Fibroblast of skin of abdomen (primary cell): ENCODE results near the gene XIAP. TPM values are rescaled to one million over a fixed set of nuclear protein-coding genes. Genes with fewer than 3 reads are reported as not detected.
"Not testable (repeated sequence)": the region's sequence is repeated elsewhere in the genome, so short reads cannot be mapped to it uniquely, and the experiment has no call there.

Experiments
- DNase-seq: peaks from one replicate; pipeline ENCODE4 v3.0.0-alpha.2; 2013
- polyA plus RNA-seq, 2 experiments: library from polyadenylated mRNA; unstranded; fragments of 120-200 nt; gene quantifications; one replicate each; pipeline ENCODE4 v1.2.1, GENCODE V29; 2013; ENCODE audit not compliant: insufficient read length in 2 of 2

The XIAP gene
- polyA plus RNA-seq (2013, experiment 1 of 2; ENCODE audit: insufficient read length): 24.1 TPM
- polyA plus RNA-seq (2013, experiment 2 of 2; ENCODE audit: insufficient read length): 22.3 TPM

DNA sequence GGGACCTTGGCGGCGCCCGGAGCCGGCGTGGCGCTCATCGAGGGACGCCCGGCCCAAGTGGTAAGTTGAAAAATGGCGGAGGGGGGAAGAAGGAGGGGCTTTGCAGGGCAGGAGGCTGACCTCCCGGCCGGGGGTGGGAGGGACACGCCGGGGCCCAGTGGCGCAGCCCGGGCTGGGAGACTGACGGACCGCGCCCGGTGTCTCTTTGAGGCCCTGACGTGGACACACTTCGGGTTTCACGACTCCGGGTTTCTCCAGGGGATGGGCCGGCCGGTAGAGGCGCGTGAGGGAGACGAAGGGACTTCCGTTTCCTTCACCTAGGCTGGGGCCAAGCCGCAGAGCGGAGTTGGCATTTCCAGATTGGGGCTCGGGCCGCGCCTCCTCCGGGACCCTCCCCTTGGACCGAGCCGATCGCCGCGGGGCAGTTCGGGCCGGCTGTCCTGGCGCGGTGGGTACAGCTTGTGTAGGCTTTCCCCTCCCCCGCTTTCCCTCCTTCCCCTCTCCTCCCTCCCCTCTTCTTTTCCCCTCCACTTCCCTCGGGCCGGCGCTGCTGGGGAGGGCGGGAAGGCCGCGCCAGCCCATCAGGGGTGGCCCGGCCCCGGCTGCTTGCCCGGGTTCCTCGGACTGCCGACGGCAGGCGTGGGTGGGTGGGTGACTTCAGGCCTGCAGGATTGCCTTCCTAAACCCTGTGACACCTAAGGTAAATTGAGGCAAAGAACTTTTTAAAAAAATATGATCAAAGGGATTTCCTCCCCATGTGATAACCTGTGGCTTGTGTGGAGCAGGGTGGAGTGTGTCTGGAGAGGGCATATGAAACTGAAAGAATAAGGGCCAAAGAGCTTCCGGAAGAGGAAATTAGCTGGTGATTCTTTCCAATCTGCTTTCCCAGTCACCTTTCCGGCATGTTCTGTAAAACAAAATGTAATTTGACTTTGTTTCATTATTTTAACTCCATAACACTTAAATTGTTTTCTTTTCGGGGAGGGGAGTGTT, at the start of gene XIAP:
TSS of gene XIAP (plus strand) at position 208 of the 993 bp plus-strand sequence. CDS start 25,610 bp downstream, outside the sequence.
- peak; percentile 86 for DNase-seq

DNA sequence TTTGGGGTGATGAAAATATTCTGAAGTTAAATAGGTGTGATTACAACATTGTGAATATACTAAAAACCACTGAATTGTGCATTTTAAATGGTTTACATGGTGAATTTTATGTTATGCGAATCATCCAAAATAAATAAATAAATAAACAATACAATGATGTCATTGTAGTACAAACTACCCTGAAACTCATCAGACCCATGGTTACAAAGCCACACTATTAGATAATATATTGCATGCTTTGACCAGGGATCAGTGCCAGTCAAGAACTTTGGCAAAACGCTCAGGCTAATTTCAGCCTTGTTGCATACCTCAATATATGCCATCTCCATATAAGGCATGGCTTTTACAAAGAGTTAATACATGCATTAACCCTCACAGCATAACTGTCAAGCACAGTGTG, 45.5 kb upstream of the XIAP start:
- DNase-seq: peak; percentile 24

DNA sequence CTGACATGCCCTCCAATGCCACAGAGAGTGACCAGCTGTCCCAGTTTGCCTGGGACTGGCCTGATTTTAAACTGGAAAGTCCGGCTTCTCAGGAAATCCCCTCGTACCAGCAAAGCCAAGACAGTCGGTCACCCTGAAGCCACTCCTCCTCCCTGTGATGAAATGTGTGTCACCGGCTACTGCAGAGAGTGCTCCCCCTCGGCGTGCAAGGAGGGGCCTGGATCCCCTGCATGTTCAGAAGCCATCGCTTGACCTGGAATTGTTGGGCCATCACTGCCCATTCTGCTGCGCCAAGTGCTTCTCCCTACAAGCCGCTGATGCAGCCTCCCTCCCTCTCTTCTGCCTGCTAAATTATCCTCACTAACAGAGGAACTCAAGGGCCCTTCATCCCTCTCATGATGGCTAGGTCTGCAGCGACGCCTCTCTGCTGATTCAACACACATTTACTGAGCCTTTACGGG, 44.9 kb upstream of the XIAP start:
- DNase-seq: peak; percentile 33

DNA sequence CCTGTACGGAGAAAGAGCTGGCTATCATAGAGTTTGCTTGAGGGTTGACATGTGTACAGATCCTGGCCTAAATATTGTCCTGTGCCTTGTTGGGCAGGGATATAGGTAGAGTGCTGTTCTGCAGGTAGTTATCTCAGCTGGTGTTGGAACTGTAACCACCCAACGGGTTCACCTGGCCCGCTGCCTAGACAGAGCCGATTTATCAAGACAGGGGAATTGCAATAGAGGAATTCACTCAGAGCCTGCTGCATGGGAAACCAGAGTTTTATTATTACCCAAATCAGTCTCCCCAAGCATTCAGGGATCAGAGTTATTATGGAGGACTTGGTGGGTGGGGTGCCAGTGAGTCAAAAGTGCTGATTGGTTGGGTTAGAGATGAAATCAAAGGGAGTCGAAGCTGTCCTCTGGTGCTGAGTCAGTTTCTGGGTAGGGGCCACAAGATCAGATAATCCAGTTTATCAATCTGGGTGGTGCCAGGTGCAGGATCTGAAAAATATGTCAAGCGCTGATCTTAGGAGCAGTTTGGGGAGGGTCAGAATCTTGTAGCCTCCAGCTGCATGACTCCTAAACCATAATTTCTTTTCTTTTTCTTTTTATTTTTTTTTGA, 42.5 kb upstream of the XIAP start:
- no peak for DNase-seq

DNA sequence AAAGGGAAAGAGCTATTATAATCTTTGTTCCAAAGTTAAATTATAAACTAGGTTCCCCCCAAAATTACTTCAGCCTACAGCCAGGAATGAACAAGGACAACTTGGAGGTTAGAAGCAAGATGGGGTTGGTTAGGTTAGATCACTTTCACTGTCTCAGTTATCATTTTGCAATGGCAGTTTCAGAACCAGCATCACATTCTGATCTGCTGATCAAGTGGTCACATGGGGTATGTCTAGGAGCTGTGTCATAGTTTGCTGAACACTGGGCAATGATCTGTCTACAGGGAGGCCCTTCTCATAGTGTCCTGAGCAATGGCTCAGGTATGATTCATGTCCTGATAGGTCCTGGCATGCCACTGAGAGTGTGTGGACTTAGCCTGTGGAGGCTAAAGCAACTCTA, 41.6 kb upstream of the XIAP start:
- DNase-seq: no peak

DNA sequence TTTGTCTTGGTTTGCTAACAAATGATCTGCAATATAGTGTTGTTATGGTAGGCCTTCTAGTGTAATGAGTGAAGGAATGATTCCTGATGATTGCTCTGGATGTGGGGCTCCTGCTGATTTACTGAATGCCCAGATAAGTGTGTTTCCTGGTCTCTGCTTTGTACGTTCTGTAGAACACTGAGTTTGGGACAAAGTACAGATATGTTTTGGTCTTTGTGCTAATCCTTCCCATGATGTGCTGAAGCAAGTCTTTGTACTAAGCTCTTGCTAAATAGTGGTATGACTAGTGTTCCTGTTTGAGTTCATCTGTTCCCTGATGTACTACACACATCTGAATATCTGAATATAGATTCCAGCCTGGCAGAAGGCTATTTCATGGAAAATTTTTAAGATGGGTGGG, 36.9 kb upstream of the XIAP start:
- no peak for DNase-seq

DNA sequence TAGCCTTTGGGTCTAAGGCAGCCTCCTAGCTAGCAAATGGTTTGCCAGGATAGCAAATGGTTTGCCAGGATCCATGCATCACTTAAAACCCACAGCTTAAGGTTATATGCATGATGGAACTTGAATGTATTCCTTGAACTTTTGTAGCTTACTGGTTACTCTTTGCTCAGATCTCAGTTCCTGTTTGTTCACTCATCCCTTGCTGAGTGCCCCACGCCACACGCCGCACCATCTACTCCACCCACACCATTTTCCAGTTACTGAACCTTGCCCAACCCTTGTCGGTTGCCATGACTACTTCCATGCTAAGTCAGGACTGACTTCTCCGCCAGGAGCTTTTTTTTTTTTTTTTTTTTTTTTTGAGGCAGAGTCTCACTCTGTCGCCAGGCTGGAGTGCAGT, 29.5 kb upstream of the XIAP start:
- no peak for DNase-seq

DNA sequence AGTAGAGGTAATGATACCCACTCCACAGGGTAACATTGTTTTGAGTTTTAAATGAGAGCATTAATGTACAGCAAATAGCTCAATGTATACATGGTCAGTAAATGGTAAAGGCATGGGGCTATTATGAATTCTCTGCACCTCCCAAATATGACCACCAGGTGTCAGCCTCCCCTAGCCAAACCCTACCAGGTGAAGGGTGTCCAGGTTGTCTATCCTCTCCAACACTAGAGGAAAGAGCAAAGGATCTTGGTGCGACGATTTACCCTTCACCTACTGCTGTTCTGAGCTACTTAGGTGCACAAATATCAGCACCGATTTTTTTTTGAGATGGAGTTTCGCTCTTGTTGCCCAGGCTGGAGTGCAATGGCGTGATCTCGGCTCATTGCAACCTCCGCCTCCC, 26.5 kb upstream of the XIAP start:
- peak; percentile 35 for DNase-seq

DNA sequence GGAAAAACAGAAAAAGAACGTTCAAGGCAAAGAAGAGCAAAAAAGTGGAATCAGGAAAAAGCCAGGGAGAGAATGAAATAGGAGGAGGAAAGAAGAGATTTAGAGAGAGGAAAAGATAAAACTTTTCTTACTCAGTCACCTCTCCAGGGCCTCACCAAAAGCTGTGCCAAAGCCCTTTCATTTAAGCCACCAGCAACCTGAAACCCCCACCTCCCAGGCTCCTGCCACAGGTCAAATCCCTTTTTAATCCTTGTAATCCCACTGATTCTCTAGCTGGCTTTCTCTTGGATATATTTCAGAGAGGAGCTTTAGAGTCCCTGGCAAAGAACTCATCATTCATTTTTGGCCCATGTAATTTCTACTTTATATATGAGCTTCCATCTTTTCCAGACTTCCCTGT, 25.7 kb upstream of the XIAP start:
- no peak for DNase-seq

DNA sequence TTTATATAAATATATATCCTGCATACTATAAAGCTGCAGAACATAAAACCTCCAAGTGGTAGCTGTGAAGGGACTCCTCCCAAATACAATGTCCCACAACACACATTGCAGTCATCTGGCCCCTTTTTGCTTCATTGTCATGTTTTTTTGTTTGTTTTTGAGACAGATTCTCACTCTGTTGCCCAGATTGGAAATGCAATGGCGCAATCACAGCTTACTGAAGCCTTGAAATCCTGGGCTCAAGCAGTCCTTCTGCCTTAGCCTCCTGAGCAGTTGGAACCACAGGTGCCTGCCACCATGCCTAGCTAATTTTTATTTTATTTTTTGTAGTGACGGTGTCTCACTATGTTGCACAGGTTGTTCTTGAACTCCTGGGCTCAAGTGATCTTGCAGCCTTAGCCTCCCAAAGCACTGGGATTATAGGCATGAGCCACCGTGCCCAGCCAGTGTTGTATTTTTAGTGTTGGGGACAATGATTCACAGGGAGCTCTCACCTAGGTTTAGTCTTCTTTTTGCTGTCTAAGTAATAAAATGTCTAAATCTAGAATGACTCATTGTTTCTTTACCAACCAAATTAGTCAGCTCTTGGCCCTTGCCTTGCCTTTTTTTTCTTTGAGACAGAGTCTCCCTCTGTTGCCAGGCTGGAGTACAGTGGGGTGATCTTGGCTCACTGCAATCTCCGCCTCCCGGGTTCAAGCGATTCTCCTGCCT, 24.0 kb upstream of the XIAP start:
- DNase-seq: peak; percentile 59

DNA sequence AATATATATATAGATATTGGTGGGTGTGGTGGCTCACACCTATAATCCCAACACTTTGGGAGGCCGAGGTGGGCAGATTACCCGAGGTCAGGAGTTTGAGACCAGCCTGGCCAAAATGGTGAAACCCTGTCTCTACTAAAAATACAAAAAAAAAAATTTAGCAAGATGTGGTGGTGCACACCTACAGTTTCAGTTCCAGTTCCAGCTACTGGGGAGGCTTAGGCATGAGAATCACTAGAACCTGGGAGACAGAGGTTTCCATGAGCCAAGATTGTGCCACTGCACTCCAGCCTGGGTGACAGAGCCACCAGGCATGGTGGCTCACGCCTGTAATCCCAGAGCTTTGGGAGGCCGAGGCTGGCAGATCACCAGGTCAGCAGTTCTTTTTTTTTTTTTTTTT, 14.7 kb upstream of the XIAP start:
- not testable (repeated sequence) for DNase-seq

DNA sequence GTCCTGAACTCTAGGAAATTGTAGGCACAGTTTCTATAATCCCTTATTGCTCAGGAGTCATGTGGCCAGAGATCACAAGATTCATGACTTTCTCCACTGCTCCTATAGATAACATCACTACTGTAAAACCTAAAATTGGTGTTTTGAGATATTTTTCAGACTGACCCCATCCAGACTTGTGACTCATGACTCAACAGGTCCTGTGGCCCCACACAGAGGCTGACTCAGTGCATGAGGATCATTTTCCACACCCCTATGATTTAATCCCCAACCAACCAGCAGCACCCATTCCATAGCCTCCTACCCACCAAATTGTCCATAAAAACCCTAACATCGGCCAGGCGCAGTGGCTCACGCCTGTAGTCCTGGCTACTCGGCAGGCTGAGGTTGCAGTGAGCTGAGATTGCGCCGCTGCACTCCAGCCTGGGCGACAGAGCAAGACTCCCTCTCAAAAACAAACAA, 13.2 kb upstream of the XIAP start:
- peak; percentile 37 for DNase-seq

DNA sequence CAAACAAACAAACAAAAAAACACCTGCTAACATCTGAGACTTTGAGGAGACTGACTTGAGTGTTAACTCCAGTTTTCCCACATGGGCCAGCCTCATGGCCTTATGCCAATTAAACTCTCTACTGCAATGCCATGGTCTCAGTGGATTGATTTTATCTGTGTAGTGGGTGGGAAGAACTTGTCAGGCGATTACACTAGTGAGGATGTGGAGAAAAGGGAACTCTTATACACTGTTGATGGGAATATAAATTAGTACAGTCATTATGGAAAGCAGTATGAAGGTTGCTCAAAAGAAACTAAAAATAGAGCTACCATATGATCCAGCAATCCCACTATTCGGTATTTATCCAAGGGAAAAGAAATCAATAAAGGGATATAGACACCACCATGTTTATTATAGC, 12.8 kb upstream of the XIAP start:
- no peak for DNase-seq

DNA sequence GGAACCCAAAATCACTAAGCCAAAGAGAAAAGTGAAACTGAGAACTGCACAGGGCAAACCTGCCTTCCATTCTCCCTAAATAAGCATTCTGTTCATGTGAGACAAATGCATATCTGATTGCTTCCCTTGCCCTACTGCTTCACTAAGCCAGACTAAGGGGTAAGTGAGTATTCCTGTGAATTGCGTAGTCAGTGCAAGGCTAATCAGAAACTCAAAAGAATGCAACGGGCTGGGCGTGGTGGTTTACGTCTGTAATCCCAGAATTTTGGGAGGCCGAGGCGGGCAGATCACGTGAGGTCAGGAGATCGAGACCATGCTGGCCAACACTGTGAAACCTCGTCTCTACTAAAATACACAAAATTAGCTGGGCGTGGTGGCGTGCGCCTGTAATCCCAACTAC, 10.8 kb upstream of the XIAP start:
- DNase-seq: no peak

DNA sequence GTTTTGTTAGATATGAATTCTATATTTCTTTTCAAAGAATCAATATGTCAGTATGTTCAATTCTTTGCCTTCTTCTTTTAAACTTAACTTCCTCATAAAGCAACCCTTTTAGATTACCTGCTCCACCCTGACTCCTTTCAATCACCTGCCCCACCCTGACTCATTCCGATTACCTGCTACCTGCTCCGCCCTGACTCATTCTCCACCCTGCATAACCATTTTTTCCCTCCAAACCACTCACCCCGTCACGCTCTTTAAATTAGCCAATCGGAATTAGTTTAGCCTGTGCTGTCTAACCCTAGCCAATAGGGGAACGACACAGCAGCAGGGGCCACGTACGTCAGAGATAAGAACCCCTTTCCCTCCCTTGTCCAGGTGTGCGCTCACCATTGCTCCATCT, 9.9 kb upstream of the XIAP start:
- not testable (repeated sequence) for DNase-seq

DNA sequence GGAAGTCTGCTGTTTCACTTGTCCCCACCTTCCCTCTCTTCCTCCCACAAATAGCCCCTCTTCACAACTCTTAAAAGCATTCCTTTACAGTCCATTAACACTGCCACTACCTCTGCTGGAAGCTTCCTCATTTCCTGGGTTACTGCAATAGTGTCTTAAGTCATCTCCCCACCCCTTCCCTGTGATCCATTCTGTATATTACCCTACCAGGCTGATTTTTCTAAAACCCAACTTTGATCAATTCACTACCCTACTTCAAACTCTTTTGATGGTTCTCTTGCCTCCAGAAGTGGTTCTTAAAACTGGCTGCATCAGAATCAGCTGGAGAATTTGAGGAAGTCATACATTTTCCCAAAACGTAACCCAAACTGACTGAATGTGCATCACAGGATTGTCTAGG, 8.8 kb upstream of the XIAP start:
- DNase-seq: no peak

DNA sequence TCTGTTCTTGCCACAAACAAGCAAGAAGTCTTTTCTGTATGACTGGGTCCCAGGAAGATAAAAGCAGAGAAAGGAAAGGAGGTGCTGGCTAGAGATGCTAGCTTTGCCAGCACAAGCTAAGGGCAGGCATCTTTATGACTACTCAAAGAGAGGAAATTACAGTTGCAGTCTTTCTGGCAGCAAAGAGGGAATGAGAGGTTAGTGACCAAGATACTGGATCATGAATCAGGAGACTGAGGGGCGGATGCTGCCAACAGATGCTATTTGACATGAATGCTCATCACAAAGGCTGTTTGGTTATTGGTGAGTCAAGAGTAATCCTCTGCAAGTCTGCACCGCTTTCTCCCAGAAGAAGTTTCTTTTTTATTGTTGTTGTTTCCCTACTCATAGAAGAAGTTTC, 5.5 kb upstream of the XIAP start:
- peak; percentile 28 for DNase-seq

DNA sequence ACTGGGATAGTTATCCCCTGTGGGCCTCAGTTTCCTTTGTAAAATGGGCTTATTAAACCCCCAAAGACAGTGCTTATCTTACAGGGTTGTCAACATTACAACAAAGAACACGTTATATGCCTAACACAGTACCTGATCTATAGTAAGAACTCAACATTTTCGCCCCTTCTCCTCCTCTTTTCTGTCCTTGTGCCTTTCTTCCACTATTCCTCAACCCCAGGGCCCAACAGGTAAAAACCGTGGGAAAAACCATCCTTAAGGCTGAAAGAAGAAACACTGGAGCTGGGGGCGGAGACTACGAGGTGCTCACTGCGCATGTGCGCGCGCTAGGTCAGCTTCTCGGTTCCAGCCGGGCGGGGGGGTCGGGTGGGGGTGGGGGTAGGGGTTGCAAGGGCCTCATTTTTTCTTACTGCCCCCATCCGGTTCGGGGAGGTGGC, 426 bp upstream of the XIAP start:
- DNase-seq: no peak

DNA sequence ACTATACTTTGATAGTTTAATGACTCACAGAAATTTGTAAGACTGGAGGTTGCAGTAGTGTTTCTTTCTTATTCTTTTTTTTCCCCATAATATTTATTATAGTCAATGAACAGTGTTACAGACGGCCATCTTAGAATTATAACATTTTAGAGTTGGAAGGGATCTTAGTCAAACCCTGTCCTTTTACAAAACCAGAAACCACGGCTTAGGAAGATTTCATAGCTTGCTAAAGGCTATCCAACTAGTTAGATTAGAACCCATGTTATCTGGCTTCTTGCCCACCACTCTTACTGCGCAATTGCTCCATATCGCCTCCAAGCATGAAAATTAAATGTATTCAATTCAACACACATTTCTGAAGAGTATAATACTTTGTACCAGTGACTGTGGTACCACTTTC, 1.1 kb downstream of the XIAP start:
- no peak for DNase-seq

DNA sequence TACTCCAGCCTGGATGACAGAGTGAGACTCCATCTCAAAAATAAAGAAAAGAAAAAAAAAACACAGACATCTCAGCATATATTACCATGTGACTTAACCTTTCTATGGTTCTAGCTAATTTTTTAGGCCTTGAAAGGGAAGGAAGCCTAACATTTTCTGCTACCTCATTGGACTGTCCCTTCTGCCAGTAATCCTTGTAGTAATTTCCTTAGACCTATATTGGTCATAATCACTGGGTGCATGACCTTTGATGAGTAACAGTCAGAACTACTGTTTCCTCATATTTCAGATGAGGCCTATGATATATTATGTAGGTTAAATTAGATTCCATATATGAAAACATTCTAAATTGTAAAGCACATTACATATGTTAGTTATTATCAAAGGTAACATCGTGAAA, 9.6 kb downstream of the XIAP start:
- no peak for DNase-seq

DNA sequence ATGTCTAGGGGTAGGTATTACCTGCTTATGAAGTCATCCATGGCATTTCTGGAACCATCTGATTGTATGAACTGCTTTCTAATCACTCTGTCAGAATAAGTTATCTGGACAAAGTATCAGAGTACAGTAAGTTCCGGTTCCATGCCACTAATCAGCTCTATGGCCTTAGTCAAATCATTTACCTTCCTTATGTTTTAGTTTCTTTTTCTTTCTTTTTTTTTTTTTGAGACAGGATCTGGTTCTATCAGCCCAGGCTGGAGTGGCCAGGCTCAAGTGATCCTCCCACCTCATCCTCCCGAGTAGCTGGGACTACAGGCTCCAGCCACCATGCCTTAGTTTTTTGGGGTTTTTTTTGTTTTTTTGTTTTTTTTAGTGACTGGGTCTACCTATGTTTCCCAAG, 11.5 kb downstream of the XIAP start:
- DNase-seq: no peak

DNA sequence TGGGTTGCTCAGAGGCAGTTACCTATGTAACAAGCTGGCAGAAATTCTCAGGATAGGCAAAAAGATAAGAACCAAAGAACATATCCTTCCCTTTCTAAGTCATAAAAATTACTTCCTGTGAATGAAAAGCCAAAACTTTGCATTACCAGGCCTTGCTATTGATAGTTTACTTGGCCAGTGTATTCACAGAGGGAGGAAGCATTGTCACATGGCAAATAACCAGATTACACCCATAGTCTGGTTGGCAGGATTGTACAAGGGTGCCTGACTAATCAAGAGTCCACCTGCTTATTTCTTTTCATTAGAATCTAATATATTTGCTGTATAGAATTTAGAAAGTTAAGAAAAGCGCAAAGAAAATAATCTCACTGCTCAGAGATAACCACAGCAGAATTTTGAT, 14.1 kb downstream of the XIAP start:
- DNase-seq: no peak

DNA sequence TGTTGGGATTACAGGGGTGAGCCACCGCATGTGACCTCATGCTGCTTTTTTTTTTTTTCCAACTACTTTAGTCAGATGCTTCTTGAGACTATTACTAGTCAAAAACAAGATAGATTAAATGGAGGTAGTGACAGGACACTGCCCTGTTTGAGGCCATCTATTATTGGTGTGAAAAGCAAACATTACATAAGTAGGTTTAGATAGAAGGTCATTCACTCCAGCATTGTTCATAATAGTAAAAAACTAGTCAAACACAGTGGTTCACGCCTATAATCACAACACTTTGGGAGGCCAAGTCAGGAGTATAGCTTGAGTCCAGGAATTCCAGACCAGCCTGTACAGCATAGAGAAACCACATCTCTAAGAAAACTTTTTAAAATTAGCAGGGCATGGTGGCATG, 16.3 kb downstream of the XIAP start:
- DNase-seq: no peak
